Stomach (tissue), 9 donors: ENCODE measurements around the gene CHRNG. TPM values are rescaled to one million over a fixed set of nuclear protein-coding genes. Genes with fewer than 3 reads are reported as not detected.

Experiments used
- DNase-seq, 2 donors: peaks; one replicate each; pipeline versions ENCODE4 v3.0.0 to v3.0.0-alpha.2; 2013 to 2019
- H3K27ac ChIP-seq, 5 donors: fragments of 200-600 bp in 4 of 5; sonication (generic) in 4 of 5; one replicate each; pipeline ENCODE4 v1.5.1; 2013 to 2019; ENCODE audit warnings: mild to moderate bottlenecking in 1 of 5, moderate library complexity in 1 of 5
- H3K27me3 ChIP-seq, 3 donors: fragments of 200-600 bp; sonication (generic); one replicate each; pipeline ENCODE4 v1.5.1; 2017 to 2019; ENCODE audit warnings: mixed run types in 1 of 3
- H3K36me3 ChIP-seq, 4 donors: fragments of 200-600 bp; sonication (generic); 1 replicate in 3 of 4; 2 replicates in 1 of 4; pipeline ENCODE4 v1.5.1; 2016 to 2019
- H3K4me1 ChIP-seq, 4 donors: fragments of 200-600 bp; sonication (generic); one replicate each; pipeline ENCODE4 v1.5.1; 2016 to 2019
- H3K4me3 ChIP-seq, 4 donors: fragments of 200-600 bp; sonication (generic) in 3 of 4; one replicate each; pipeline ENCODE4 v1.5.1; 2016 to 2019; ENCODE audit warnings: mild to moderate bottlenecking in 1 of 4
- H3K9me3 ChIP-seq, 4 donors: fragments of 200-600 bp; sonication (generic); one replicate each; pipeline ENCODE4 v1.5.1; 2016 to 2019
- EP300 ChIP-seq: sonication (generic); formaldehyde crosslinking; IDR thresholded peaks from one replicate; pipeline ENCODE4 v1.6.1; 2017; ENCODE audit warnings: antibody characterized with exemption
- POLR2A ChIP-seq, 4 donors: fragments of 450-650 bp; IDR thresholded peaks; one replicate each; pipeline ENCODE4 v1.6.1; 2016; ENCODE audit warnings: antibody characterized with exemption in 4 of 4, control low read depth in 2 of 4, mild to moderate bottlenecking in 1 of 4, moderate library complexity in 1 of 4
- POLR2AphosphoS5 ChIP-seq, 3 donors: sonication (generic); formaldehyde crosslinking; IDR thresholded peaks; one replicate each; pipeline ENCODE4 v1.6.1; 2016; ENCODE audit warnings: antibody characterized with exemption in 3 of 3
- WGBS, 5 donors: extraction: QIAGEN DNeasy Blood & Tissue Kit in 3 of 5; methylation state at CpG; one replicate each; pipeline versions ENCODE4 v1.1.5 to v1.1.7; 2013 to 2018; 5-methylcytosine and 5-hydroxymethylcytosine counted together
- intact Hi-C: fragments of 100-400 bp; cut with DNase I; formaldehyde crosslinking; loops from one replicate; pipeline ENCODE4 v1.15.1; 2023; ENCODE audit warnings: low total_unique reads
- polyA plus RNA-seq, 3 donors: library from polyadenylated mRNA; stranded (reverse); fragments of 200-250 nt; gene quantifications; one replicate each; pipeline ENCODE4 v1.2.3, GENCODE V29; 2013
- total RNA-seq, 5 donors: library from RNA; depleted of rRNA; stranded (reverse); fragments of >200 nt; gene quantifications; one replicate each; pipeline versions ENCODE4 v1.1.0 to v1.2.3, GENCODE V29; 2014 to 2016
- TF ChIP-seq, protein P1 (sequence below), 7 experiments: fragments of 450-650 bp in 4 of 7; fragments of 200-600 bp in 3 of 7; sonication (generic) in 3 of 7; IDR thresholded peaks; one replicate each; pipeline ENCODE4 v1.5.1; 2016 to 2019; ENCODE audit warnings: antibody characterized with exemption in 7 of 7, control low read depth in 2 of 7, mild to moderate bottlenecking in 1 of 7
- donor health status: healthy with polysubstance abuse.
- donor health status: Bipolar disorder and iron deficiency.
- donor health status: healthy.

CHRNG gene
- total and polyA plus RNA-seq, 8 donors, result not detected

DNA sequence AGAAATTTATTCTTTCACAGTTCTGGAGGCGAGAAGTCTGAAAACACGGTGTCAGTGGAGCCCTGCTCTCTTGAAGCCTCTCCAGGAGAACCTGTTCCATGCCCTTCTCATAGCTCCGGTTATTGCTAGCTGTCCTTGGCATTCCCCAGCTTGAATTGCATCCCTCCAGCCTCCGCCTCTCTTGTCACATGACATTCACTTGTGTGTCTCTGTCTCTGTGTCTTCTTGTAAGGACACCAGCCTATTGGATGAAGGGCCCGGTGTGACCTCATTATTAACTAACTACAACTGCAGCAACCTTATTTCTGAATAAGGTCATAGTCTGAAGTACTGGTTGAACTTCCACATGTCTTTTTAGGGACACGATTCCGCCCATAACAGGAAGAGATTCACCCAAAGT lies 23.9 kb upstream of the CHRNG start:
- TF ChIP-seq POLR2AphosphoS5 (IDR thresholded peaks at IDR 0.05) (no peak), POLR2A (IDR thresholded peaks at IDR 0.05) (no peak), EP300 (no peak)
- TF ChIP-seq, protein P1, sequence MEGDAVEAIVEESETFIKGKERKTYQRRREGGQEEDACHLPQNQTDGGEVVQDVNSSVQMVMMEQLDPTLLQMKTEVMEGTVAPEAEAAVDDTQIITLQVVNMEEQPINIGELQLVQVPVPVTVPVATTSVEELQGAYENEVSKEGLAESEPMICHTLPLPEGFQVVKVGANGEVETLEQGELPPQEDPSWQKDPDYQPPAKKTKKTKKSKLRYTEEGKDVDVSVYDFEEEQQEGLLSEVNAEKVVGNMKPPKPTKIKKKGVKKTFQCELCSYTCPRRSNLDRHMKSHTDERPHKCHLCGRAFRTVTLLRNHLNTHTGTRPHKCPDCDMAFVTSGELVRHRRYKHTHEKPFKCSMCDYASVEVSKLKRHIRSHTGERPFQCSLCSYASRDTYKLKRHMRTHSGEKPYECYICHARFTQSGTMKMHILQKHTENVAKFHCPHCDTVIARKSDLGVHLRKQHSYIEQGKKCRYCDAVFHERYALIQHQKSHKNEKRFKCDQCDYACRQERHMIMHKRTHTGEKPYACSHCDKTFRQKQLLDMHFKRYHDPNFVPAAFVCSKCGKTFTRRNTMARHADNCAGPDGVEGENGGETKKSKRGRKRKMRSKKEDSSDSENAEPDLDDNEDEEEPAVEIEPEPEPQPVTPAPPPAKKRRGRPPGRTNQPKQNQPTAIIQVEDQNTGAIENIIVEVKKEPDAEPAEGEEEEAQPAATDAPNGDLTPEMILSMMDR (IDR thresholded peaks at IDR 0.05), result no peak
- intact Hi-C loops, result no loop called here
- 89 to 94% (median 91%) methylated on average over 7 of the region's 7 CpGs for WGBS, 5 donors
- no peak overlapping the region for H3K4me3 ChIP-seq
- DNase-seq, result no peak
- no peaks in the 10 kb centered on the region for H3K9me3 ChIP-seq
- H3K36me3 ChIP-seq, result no peaks in the 10 kb centered on the region
- no peaks in the 10 kb centered on the region for H3K4me1 ChIP-seq
- H3K27me3 ChIP-seq, result peaks cover 0 to 59% (median 10%) of the 10 kb centered on the region in 3 donors
- H3K27ac ChIP-seq, result no peak overlapping the region

DNA sequence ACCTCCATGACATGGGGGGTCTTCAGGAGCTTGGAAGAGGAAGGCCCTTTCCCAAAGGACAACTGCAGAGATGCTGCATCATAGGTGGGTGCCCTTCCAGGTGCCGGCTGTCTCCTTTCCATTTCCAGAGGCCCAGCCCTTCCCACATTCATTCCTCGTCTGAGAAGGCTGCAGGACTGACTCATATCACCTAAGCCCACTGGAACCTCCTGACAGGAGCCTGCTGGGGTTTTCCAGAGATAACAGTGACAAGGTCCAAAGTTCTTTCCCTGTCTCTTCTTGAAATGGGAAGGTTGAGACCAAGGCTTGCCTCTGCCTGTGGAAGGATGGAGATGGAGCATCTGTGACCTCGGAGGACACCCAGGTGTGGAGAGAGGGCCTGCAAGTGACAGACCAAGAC lies 22.9 kb upstream of the CHRNG start:
- 73 to 82% (median 75%) methylated on average over 3 of the region's 3 CpGs for WGBS, 5 donors
- Histone ChIP-seq H3K9me3 (no peaks in the 10 kb centered on the region), H3K36me3 (no peaks in the 10 kb centered on the region), H3K27ac (no peak overlapping the region), H3K27me3 (peaks cover 0 to 62% (median 18%) of the 10 kb centered on the region in 3 donors), H3K4me1 (peaks cover 0 to under 1% (median under 1%) of the 10 kb centered on the region in 4 donors), H3K4me3 (no peak overlapping the region)
- TF ChIP-seq, protein P1 (IDR thresholded peaks at IDR 0.05), result no peak
- no peak for TF ChIP-seq POLR2AphosphoS5 (IDR thresholded peaks at IDR 0.05)
- TF ChIP-seq EP300, result no peak
- TF ChIP-seq POLR2A (IDR thresholded peaks at IDR 0.05), result no peak
- intact Hi-C loops, result no loop called here
- no peak for DNase-seq

DNA sequence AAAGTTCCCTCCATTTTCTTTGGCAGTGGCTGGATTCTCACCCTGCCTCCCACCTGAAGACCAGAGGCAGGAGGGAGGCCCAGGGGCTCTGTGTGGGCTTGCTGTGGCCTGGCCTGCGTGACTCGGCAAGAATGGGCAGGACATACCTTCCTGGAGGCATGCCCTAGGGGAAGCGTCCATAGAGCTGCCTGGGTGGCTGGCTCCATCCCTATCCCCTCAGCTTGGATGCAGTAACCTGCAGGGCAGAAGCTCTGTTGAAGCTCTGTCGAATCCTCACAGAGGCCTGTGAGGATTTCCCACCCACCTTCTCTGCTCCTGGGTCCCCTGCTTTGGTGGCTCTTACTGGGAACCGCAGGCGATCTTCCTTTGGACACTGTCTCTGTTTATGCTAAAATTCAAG lies 20.6 kb upstream of the CHRNG start:
- 65 to 78% (median 67%) methylated on average over 4 to 6 of the region's 6 CpGs for WGBS, 5 donors
- intact Hi-C loops, result no loop called here
- peaks cover 19 to 24% (median 22%) of the 10 kb centered on the region in 4 donors for H3K4me1 ChIP-seq
- H3K36me3 ChIP-seq, result no peaks in the 10 kb centered on the region
- H3K27ac ChIP-seq, result no peak overlapping the region
- H3K4me3 ChIP-seq, result no peak overlapping the region
- peaks cover 17 to 67% (median 41%) of the 10 kb centered on the region in 3 donors for H3K27me3 ChIP-seq
- no peak for DNase-seq
- TF ChIP-seq EP300 (no peak), POLR2AphosphoS5 (IDR thresholded peaks at IDR 0.05) (no peak), POLR2A (IDR thresholded peaks at IDR 0.05) (no peak)
- TF ChIP-seq, protein P1 (IDR thresholded peaks at IDR 0.05), result no peak
- H3K9me3 ChIP-seq, result no peaks in the 10 kb centered on the region

DNA sequence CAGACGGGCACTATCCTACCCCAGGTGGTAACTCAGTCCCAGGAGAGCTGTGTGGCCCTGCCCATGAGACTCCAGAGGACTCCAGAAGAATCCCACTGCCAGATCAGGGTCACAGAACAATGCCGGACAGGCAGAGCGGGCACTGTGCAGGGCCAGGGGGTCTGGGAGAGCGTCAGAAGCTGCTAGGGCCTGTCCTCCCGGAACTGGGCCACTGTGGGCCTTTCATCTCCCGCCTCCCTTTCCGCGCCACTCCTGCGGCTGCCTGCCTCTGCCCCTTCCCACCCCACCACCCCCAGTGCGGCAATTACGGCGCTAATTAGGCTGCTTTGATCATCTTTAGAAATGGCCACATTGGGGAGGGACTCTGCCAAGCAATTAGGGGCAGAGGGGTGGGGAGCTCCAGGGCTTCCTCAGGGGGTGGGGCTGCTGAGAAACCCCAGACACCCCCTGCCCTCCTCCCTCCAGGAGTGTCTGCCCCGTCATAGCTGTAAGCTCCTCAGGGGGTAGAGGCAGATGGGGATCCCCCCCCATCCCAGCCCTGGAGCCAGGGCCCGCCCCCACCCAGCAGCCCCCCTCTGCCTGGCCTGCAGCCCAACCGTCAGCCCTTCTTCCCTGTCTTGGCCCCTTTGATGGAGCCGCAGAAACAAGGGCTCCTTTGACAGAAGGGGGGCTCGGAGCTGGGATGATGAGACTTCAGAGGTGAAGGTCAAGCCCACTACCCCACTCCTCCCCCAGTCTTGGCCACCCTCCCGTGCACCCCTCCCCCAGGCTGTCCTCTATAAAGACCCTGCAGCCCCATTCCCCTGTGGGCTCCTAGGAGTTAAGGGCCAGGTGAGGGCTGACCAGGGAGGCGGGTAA lies 19.7 kb upstream of the CHRNG start, which contains the start of gene PRSS56:
Gene PRSS56 (plus strand): TSS at position 808 of the 858 bp plus-strand sequence. CDS start 211 bp downstream, outside the sequence.
- H3K4me1 ChIP-seq, result peaks cover 27 to 33% (median 29%) of the 10 kb centered on the region in 4 donors
- H3K9me3 ChIP-seq, result no peaks in the 10 kb centered on the region
- no peak for DNase-seq
- TF ChIP-seq POLR2A (IDR thresholded peaks at IDR 0.05), result no peak
- peaks cover 25 to 73% (median 50%) of the 10 kb centered on the region in 3 donors for H3K27me3 ChIP-seq
- intact Hi-C loops, result loop anchor here (5.0 kb wide), 1 partner anchor 83 kb away; no protein-coding TSS in a partner anchor
- H3K36me3 ChIP-seq, result no peaks in the 10 kb centered on the region
- 57 to 71% (median 62%) methylated on average over 8 to 19 of the region's 19 CpGs for WGBS, 5 donors
- H3K27ac ChIP-seq, result no peak within 1 kb of the TSS
- H3K4me3 ChIP-seq, result no peak within 1 kb of the TSS
